ENCODE measurements around the gene ASXL1.
A peak's percentile ranks its signal among the peaks of the same experiment; 100 is the strongest.
"Not testable (repeated sequence)": the region's sequence is repeated elsewhere in the genome, so short reads cannot be mapped to it uniquely, and the experiment has no call there.

ASXL1 gene

DNA sequence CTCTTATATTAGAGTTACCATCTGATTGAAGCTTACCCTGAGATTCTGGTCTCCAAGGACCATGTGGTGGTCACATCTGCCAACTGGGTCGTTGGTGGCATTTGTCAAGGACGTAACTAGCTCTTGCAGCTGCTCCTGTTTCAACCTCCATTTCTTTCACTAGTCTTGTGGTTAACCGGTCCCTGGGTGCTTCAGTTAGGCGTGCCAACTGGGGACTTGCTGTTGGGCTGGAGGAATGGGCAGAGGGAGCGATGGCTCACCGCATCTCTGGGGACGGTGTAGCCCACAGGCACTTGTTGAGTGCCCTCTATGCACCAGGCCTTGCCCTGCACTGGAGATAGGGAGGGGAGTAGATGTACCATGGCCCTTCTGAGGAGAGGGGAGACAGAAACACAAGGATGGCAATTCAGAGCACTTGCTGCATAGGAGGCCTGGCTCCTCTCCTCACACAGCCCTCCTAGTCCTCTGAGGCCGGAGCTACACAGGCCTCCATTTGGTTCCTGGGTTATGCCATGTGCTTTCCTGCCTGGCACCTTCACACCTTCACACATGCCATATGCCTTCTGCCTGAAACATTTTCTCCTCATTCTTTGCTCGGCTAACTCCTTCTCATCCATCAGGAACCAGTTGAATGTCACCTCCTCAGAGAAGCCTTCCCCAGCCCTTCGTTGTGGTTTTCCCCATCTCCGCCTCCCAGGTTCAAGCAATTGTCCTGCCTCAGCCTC, 20.0 kb upstream of the ASXL1 start:
- DNase-seq: no peak

DNA sequence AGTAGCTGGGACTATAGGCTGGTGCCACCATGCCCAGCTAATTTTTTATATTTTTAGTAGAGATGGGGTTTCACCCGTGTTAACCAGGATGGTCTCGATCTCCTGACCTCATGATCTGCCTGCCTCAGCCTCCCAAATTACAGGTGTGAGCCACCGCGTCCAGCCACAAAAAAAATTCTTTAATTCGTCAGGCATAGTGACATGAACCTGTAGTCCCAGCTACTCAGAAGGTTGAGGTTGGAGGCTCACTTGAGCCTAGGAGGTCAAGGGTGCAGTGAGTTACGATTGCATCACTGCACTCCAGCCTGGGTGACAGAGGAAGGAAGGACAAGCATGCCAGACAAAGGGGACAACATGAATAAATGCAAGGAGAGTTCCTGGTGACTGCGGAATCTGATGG, 19.5 kb upstream of the ASXL1 start:
- DNase-seq: no peak

DNA sequence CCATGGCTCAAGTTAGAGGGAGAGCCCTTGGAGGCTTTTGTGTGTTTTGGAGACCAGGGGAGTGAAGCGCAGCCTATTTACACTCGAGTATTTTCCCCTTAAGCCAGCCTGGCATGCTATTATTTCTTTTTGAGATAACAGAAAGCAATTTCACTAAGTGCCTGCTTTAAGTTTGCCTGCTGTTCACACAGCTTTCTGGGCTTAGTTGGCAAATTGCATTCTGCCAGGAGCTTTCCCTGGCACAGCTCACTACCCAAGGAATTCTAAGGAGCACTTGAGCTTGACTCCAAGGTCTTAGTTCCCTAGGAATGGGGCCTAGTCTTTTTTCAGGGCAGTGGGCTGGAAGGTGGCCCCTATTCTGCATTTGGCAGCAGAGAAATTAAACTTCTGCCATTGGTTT, 19.0 kb upstream of the ASXL1 start:
- no peak for DNase-seq

DNA sequence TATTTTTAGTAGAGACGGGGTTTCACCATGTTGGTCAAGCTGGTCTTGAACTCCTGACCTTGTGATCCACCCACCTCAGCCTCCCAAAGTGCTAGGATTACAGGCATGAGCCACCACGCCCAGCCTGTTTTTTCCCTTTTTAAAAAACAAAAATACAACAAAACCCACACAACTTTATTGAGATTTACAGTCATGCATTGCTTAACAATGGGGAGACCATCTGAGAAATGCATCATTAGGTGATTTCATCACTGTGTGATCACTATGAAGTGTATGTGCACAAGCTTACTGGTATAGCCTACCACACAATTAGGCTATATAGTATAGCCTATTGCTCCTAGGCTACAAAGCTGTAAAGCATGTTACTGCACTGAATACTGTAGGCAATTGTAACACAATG, 17.1 kb upstream of the ASXL1 start:
- not testable (repeated sequence) for DNase-seq

DNA sequence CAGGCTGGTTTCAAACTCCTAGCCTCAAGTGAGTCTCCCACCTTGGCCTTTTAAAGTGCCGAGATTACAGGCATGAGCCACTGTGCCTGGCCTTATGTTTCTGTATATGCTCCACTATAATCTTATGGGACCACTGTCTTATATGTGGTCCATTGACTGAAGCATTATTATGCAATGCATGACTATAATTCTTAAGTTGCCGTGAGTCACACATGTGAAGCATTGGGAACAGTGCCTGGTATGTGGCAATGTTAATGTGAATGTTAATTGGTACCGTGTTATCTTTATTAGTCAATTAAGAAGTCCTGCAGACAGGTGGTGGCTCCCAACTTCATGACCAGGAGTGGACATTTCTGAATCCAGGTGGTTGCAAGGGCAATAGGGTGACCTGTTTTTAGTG, 14.7 kb upstream of the ASXL1 start:
- DNase-seq: no peak

DNA sequence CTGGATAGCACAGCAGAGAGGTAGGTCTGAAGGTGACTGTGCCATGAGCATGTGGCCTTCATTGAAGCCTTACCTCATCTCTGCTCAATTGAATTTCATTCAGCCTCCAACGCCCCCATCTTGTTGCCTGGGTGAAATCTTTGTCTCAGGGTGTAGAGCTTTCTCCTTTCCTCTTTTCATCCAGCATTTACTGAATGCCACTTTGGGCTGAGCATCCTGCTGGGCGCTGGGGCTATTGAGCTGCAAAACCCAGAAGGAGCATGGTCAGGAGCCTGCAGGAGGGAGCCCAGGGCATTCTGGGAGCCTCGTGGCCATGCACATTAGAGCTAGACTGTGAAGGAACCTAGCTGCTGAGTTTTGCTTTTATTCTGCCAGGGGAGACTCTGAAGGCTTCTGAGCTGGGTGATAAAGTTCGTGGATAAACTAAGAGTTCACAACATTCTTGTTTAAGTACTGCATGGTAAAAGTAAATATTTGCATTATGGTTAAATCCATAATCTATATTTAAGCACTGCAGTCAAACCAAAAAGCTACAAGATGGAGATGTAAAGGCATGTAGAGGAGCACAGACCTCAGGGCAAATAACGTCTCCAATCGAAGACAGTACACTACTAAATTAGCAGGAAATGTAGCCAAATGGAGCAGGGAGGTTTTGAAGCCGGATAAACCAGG, 13.2 kb upstream of the ASXL1 start:
- no peak for DNase-seq

DNA sequence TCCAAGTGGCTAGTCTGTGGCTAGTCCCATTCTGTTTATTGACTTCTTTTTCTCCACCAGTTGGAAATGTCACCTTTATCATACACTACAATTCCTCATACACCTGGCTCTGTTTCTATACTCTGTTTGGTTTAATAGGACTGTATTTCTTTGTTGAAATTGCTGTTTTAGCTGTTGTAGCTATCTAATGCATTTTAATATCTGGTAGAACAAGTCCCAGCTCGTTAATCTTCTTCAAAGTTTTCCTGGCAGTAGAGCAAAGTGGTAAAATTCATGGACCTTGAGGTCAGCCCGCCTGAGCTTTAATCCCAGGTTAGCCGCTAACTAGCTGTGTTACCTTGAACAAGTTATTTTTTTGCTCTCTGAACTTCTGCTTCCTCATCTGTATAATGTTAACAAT, 9.9 kb upstream of the ASXL1 start:
- no peak for DNase-seq

DNA sequence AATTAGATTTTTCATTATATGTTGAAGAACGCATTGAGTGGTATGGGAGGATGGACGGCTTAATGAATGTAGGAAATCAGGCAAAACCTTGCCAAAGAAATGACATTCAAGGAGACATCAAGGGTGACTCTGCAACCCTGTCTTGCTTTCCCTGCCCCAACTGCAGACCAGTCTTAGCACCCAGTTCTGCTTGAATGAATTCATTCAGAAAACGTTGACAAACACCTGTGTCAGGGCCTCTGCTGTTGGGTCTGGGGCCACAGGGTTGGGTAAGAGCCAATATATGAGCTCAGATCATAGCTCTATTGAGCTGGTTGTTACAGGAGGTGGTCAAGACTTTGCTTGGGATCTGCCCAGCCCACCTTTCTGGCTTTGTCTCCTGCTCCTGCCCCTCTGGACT, 7.7 kb upstream of the ASXL1 start:
- DNase-seq: no peak

DNA sequence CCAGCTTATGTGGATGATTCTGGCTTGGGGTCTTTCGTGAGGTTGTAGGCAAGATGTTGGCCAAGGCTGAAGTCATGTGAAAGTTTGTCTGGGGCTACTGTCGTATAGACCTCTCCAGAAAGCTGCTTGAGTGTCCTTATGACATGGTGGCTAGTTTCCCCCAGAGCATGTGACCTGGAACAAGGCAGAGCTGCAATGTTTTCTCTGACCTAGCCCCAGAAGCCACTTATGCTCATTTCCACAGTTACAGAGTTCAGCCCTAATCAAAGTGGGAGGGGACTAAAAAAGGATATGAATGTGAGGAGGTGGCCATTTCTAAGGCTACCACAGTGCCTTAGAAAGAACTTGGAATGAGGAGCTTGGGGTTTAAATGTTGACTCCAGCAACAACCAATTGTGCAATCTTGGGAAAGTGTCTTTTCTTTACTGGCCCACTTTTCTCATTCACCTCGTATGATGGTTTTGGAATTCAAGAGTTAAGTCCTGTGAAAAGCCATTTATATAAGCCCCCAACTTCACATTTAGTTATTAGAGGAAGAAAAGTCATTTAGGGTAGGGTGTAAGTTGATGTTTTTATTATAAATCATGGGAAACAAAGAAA, 5.9 kb upstream of the ASXL1 start:
- no peak for DNase-seq

DNA sequence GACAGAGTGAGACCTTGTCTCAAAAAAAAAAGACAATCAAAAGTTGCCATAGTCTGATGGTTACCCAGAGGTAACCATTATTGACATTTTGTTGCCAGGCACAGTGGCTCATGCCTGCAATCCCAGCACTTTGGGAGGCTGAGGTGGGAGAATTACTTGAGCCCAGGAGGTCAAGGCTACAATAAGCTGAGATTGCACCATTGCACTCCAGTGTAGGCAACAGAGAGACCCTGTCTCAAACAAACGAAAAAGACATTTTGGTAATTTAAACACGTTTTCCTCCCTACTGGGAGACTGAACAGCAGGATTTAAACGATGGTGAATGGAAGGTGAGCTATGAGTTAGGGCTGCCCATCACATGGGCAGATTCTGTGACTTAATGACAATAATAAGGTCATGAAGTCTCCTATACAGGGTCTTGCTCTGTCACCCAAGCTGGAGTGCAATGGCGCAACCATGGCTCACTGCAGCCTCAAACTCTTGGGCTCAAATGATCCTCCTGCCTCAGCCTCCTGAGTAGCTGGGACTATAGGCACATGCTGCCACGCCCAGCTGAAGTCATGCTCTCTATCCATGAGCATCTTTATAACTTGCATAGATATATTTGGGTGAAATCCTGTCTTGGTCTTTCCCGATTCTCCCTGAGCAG, 4.2 kb upstream of the ASXL1 start:
- no peak for DNase-seq

DNA sequence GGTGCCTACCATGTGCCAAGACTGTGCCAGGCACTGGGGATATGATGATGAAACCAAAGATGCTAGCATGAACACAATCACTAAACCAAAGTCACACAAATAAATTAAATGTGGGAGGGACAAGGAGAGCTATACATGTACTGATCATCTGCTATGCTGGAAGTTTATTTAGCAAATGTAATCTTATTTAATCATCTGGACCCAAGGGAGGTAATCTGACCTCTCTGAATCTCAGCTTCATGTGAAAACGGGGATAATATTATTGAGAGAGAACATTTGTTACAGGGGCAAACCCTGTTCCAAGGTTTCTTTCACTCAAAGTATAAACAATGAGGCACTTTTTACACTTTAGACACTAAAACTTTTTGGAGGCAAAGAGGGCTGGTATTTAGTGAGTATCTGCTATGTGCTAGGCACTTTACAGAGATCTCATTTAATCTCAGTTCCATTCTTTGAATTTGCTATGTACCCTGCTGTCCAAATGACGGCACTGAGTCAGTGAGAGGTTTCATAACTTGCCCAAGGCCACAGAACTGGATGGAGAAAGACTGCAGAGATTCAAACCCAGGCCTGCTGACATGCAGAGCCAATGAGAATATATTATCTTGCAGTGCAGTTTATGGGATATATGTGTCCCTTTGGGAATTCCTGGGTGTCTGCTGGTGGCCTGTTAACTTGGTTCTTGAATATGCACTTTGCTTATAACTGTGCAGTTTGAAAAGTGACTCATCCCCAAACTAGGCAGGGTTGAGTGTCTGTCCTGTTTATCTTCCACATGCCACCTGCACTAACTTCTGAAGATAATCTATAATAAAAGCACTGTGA, 3.3 kb upstream of the ASXL1 start:
- no peak for DNase-seq

DNA sequence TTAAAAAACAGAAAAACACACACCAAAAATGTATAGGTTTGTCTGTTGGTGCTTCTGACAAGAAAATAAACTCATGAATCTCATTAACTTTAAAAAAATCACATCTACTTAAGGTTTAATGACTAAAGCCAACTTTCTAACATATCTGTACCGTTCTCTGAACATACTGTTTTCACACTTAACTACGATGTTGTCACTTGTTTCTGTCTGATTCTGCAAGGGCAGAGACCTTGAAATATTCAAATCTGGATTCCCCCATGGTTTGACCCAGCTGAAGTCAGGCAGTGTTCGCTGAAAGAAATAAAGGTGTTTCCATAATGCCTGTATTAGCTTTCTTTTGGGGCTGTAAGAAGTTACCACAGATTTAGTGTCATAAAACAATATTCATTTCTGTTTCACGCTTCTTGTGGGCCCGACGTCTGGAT, 2.7 kb upstream of the ASXL1 start:
- DNase-seq: no peak

DNA sequence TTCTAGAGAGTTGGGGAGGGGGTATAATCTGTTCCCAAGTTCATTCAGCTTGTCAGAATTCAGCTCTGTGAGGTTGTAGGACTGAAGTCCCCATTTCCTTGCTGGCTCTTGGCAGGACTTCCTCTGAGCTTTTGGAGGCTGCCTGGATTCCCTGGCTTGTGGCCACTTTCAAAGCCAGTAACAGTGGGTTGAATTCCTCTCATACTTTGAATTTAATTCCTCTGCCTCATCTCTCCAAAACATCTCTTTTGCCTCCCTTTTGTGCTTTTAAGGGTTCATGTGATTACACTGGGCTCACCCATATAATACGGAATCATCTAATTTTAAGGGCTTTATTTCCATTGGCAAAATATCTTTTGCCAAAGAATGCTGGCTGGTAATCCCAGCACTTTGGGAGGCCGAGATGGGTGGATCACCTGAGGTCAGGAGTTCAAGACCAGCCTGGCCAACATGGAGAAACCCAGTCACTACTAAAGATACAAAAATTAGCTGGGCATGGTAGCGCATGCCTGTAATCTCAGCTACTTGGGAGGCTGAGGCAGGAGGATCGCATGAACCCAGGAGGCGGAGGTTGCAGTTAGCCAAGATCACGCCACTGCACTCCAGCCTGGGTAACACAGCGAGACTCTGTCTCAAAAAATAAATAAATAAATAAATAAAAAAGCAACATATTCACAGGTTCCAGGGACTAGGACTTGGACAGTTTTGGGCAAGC, 2.1 kb upstream of the ASXL1 start:
- DNase-seq: not testable (repeated sequence)

DNA sequence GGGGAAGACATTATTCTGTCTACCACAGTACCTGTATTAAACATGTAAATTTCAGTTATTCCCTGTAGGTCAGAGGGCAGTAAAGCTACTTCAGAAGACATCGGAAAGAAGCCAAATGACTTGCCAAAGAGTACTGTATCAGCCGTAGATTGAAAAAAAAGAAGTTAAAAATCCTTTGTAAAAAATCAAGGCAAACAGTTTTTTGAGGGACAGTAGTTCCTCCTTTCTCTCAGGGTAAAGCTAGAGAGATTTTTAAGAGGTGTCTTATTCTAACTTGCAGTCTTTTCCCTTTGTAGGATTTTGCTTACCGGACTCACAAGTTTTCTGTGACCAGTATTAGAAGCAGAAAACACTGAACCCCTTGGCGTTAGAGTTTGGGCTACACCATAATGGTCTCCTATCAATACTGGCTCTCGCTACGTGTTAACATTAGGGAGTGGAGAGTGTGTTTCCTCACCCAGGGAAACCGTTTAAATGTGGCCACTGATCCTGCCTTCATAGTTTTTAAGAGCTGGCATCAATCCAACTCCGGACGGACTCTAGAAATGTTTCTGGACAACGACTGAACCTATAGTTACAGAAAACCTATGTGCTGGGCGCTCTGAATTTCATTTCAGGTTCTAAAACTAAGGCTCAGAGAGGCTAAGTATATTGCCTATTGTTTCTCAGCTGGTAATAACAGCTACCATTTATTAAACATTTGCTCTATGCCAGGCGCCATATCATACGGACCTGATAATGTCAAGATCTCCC, 1.3 kb upstream of the ASXL1 start:
- DNase-seq: no peak

DNA sequence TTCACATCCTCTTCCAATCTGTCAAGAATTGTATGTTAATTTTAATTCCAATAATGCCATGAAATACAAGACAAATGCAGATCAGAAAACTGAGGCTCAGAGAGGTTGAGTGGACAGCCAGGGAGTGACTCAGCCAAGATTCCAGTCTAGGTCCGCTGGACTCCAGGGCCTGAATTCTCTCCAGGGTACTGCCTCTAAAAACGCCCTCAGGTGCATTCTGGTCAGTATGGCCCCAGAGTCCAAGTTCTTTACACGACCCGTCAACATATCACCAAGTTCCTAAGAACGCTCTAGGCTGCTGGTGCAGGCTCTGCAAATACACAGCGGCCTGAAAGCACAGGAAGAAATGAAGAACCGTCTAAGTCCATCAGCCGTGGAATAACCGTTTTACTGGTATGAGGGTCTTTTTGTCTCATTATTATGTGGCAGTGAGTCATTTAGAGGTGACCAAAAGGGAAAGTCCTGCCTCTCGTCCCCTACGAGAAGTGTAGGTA, 709 bp upstream of the ASXL1 start:
- no peak for DNase-seq

DNA sequence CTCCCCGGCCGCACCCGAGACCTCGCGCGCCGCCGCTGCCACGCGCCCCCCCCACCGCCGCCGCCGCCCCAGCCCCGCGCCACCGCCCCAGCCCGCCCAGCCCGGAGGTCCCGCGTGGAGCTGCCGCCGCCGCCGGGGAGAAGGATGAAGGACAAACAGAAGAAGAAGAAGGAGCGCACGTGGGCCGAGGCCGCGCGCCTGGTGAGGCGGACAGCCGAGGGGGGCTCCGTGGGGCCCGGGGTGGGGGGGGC, 426 bp downstream of the ASXL1 start:
- DNase-seq: no peak

DNA sequence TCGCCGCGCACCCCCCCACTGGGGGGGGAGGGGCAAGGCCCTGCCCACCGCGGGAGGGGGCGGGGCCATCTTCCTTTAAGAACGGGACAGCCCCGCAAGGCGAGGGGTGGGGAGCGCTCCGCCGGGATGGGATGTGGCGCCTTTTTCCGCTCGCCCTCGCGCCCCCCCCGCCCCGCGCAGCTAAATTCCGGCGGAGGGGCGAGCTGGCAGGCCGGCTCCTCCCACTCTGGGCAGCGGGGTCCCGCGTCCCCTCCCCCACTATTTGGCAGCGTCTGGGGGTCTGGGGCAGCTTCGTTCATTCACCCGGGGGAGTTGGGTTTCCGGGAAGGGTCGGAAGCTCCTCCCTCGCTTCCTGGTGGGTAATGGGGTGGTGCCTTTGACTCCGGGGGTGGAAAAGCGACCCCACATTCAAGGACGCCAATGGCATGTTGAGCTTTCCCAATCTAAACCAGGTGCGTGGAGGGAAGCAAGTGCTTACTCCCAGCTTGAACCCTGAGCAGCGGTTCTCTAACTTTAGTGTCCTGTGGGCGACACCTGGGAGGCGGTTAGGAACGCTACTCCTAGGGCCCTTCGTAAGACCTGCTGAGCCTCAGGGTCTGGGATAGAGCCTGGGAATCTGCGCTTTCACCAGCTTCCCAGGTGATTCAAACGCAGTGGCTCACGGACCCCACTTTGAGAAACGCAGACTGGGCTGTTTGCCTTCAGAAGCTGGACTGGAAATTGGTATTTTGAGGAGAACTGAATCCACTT, 927 bp downstream of the ASXL1 start:
- peak; percentile 61 for DNase-seq

DNA sequence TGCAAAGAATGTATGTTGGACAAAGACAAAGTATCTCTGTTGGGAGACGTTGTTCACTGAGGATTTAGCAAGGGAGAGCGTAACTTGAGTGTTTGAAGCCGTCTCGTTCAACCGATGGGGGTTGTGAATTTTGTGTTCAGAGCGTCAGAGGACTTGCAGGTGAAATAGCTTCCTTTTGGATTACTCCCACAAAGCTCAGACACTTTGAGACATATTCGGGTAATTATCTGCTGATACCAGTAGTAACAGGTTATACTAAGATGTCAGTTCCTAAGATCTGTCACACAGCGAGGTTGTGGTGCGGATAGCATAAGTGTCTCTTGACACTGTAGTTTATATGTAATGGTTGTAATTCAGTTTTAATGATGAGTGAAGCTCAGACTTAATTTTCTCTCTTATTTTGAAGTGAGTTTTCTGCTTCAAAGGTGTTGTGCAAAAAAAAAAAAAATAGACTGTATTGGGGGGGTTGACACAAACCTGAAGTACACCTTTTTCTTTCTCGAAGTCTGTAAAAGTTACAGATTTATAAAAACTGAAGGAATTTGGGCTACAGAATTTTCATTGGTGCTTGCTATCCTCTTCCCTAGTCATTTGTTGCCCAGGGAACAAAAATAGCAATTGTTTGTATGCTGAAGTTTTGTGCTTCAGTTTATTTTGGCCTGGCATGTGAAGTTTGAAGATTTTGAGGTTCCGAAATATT, 1.7 kb downstream of the ASXL1 start:
- no peak for DNase-seq

DNA sequence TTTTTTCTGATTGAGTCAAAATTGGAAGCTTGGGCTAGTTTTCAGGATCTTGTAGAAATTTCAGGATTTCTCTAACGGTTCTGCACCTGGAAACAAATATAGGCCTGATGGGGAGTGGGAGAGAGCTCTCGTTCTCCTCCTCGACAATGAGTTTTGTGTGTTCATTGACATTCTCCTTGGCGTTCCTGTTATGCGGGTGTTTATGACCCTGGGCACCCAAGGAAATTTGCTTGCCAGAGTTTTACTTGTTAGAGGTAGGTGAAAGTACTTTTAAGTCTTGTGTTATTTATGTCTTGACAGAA, 2.2 kb downstream of the ASXL1 start:
- no peak for DNase-seq

DNA sequence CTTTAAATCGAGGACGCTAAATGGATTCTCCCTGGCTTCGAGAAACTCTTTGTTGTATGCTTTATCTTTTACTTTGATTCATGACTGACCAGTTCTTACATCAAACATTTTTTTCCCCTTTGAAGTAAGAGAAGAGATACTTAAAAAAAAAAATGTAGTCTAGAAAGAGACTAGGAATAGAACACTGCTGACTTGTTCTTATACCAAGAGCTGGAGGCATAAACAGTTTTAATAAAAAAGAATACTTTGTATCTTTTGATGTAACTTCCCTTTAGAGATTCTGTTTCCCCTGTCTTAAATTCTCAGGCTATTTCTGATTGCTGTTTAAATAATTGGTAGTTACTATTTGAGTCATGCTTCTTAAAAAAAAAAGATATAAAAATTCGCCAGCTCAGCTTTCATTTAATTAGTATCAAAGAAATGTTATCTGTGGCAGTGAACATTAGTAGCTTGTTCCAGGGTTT, 4.8 kb downstream of the ASXL1 start:
- no peak for DNase-seq
